WTC11 (cell line): Measurements from ENCODE around the gene CYP27C1. TPM values are rescaled to one million over a fixed set of nuclear protein-coding genes. Genes with fewer than 3 reads are reported as not detected.
"Not testable (repeated sequence)": the region's sequence is repeated elsewhere in the genome, so short reads cannot be mapped to it uniquely, and the experiment has no call there.

Source experiments
- ATAC-seq: fragments of 200-7000 bp; cut with Tn5 transposase; 2 replicates; pipeline ENCODE4 v1.10.0; 2021; ENCODE audit warnings: mild to moderate bottlenecking, moderate library complexity
- CTCF ChIA-PET: fragments of 300-600 bp; sonication (Branson Sonifier 250); formaldehyde crosslinking; loops from one replicate; lab custom pipeline; 2021; ENCODE audit warnings: antibody characterized with exemption; lab: Charles Lee
- POLR2A ChIA-PET: fragments of 350-600 bp; sonication (Branson Sonifier 250); formaldehyde crosslinking; loops from one replicate; lab custom pipeline; 2021; ENCODE audit warnings: antibody characterized with exemption; lab: Charles Lee
- DNase-seq: peaks from one replicate; pipeline ENCODE4 v3.0.0; 2021; ENCODE audit warnings: low spot score
- H3K27ac Mint-ChIP-seq: 2 replicates; pipeline ENCODE4 v1.8.0; 2021; ENCODE audit warnings: mixed read lengths
- H3K27me3 Mint-ChIP-seq: 2 replicates; pipeline ENCODE4 v1.8.0; 2021; ENCODE audit warnings: low read depth, mild to moderate bottlenecking, moderate library complexity, mixed read lengths
- H3K36me3 Mint-ChIP-seq: 2 replicates; pipeline ENCODE4 v1.8.0; 2021; ENCODE audit warnings: mixed read lengths
- H3K4me1 Mint-ChIP-seq: 2 replicates; pipeline ENCODE4 v1.8.0; 2022; ENCODE audit warnings: mixed read lengths
- H3K4me3 Mint-ChIP-seq: 2 replicates; pipeline ENCODE4 v1.8.0; 2021; ENCODE audit warnings: mild to moderate bottlenecking, moderate library complexity, mixed read lengths
- H3K9me3 Mint-ChIP-seq: 2 replicates; pipeline ENCODE4 v1.8.0; 2021; ENCODE audit warnings: mixed read lengths
- ATF3 ChIP-seq: sonication (generic); formaldehyde crosslinking; conservative IDR thresholded peaks from 2 replicates; pipeline ENCODE4 v1.8.1; 2022; ENCODE audit warnings: mild to moderate bottlenecking, missing genetic modification reagents
- E2F5 ChIP-seq: sonication (generic); formaldehyde crosslinking; IDR thresholded peaks from 2 replicates; pipeline ENCODE4 v1.8.1; 2022; ENCODE audit warnings: mild to moderate bottlenecking, moderate library complexity, missing genetic modification reagents
- OVOL2 ChIP-seq: fragments of 250-450 bp; sonication (Bioruptor Pico); IDR thresholded peaks from 2 replicates; pipeline ENCODE4 v1.9.0; 2021; ENCODE audit warnings: mild to moderate bottlenecking, borderline replicate concordance
- SP1 ChIP-seq: sonication (generic); formaldehyde crosslinking; conservative IDR thresholded peaks from 2 replicates; pipeline ENCODE4 v1.8.1; 2022; ENCODE audit warnings: missing genetic modification reagents
- STAT6 ChIP-seq: sonication (generic); formaldehyde crosslinking; conservative IDR thresholded peaks from 2 replicates; pipeline ENCODE4 v1.8.1; 2023; ENCODE audit warnings: mild to moderate bottlenecking, low read depth, missing genetic modification reagents, moderate library complexity
- TEAD1 ChIP-seq: sonication (generic); formaldehyde crosslinking; IDR thresholded peaks from 2 replicates; pipeline ENCODE4 v1.8.0; 2022; ENCODE audit warnings: mild to moderate bottlenecking, missing genetic modification reagents
- ZMAT4 ChIP-seq: fragments of 250-450 bp; sonication (Bioruptor Pico); IDR thresholded peaks from 2 replicates; pipeline ENCODE4 v1.9.0; 2021; ENCODE audit warnings: mild to moderate bottlenecking
- ZNF281 ChIP-seq: sonication (generic); formaldehyde crosslinking; IDR thresholded peaks from 2 replicates; pipeline ENCODE4 v1.8.0; 2023; ENCODE audit warnings: mild to moderate bottlenecking, missing genetic modification reagents
- total RNA-seq: library from RNA; stranded (reverse); gene quantifications from 3 replicates; pipeline ENCODE4 v1.2.3, GENCODE V29; 2021

CYP27C1 gene
- total RNA-seq, 1 experiment from 2014 or later = 2.4 TPM

GRCh38 chr2:127254386-127254981 is 34.4 kb upstream of the CYP27C1 start:
- CTCF ChIA-PET = interaction anchor here (2.0 kb wide), 1 partner anchor 57 kb away, joined by 6 read pairs; no protein-coding TSS in a partner anchor
- no peak for DNase-seq

GRCh38 chr2:127241184-127241583 is 21.1 kb upstream of the CYP27C1 start:
- POLR2A ChIA-PET, DNase-seq, ATAC-seq, H3K27me3 Mint-ChIP-seq, H3K4me3 Mint-ChIP-seq, H3K4me1 Mint-ChIP-seq, H3K27ac Mint-ChIP-seq: not testable (repeated sequence)
- CTCF ChIA-PET = interaction anchor here (1.6 kb wide), 1 partner anchor 44 kb away, joined by 4 read pairs; no protein-coding TSS in a partner anchor
- Mint-ChIP-seq H3K36me3 (peaks cover 16% of the 10 kb centered on the region), H3K9me3 (peaks cover 53% of the 10 kb centered on the region)

More at GRCh38 chr2:127254386-127254981, 34.4 kb upstream of the CYP27C1 start:
- no peak for TF ChIP-seq ZMAT4 (CRISPR knock-in tag)
- POLR2A ChIA-PET = no interaction called here
- Mint-ChIP-seq H3K4me1 (no peaks in the 10 kb centered on the region), H3K9me3 (no peaks in the 10 kb centered on the region), H3K27me3 (no peaks in the 10 kb centered on the region), H3K4me3 (no peak overlapping the region), H3K27ac (no peak overlapping the region), H3K36me3 (peaks cover 14% of the 10 kb centered on the region)
- no peak for ATAC-seq

GRCh38 chr2:127239395-127239794 is 19.3 kb upstream of the CYP27C1 start:
- no peak overlapping the region for H3K4me3 Mint-ChIP-seq
- ChIA-PET POLR2A (no interaction called here), CTCF (no interaction called here)
- DNase-seq (no peak), ATAC-seq (no peak)
- H3K27me3 Mint-ChIP-seq = 0 out of 2 replicates have a peak, but pooled peaks cover 3% of the 10 kb centered on the region
- H3K27ac Mint-ChIP-seq = no peak overlapping the region
- peaks cover 3% of the 10 kb centered on the region; the same call in 1 of the 2 replicates for H3K4me1 Mint-ChIP-seq
- peaks cover 16% of the 10 kb centered on the region for H3K36me3 Mint-ChIP-seq
- TF ChIP-seq ATF3 (CRISPR knock-in tag) (no peak), OVOL2 (CRISPR knock-in tag) (no peak), TEAD1 (CRISPR knock-in tag) (no peak), E2F5 (no peak), SP1 (CRISPR knock-in tag) (no peak), ZNF281 (no peak), STAT6 (CRISPR knock-in tag) (no peak)
- H3K9me3 Mint-ChIP-seq = peaks cover 57% of the 10 kb centered on the region

GRCh38 chr2:127237768-127238167 is 17.7 kb upstream of the CYP27C1 start:
- H3K27me3 Mint-ChIP-seq, POLR2A ChIA-PET, H3K27ac Mint-ChIP-seq, DNase-seq, H3K4me3 Mint-ChIP-seq, ATAC-seq, H3K4me1 Mint-ChIP-seq, CTCF ChIA-PET: not testable (repeated sequence)
- H3K36me3 Mint-ChIP-seq = peaks cover 16% of the 10 kb centered on the region
- H3K9me3 Mint-ChIP-seq = peaks cover 57% of the 10 kb centered on the region
